Endothelial cell of umbilical vein (primary cell): ENCODE data around the gene GNMT. TPM values are rescaled to one million over a fixed set of nuclear protein-coding genes. Genes with fewer than 3 reads are reported as not detected.

Source experiments
- BruUV-seq: library from RNA; stranded (reverse); fragments of 400-500 nt; replicated peaks from 2 replicates; lab custom pipeline; 2021; lab: Mats Ljungman, UMichigan
- CTCF ChIA-PET: fragments of 300-600, 350-600 bp; sonication (Branson Sonifier 250); formaldehyde crosslinking; loops from one replicate; lab custom pipeline; 2021; ENCODE audit warnings: antibody characterized with exemption, inconsistent platforms; lab: Charles Lee
- POLR2A ChIA-PET: fragments of 300-600, 350-600 bp; sonication (Branson Sonifier 250); formaldehyde crosslinking; loops from one replicate; lab custom pipeline; 2021; ENCODE audit warnings: antibody characterized with exemption, inconsistent platforms; lab: Charles Lee
- DNase-seq: peaks from one replicate; pipeline ENCODE4 v3.0.0-alpha.2; 2011; ENCODE audit warnings: low read depth, low spot score
- FAIRE-seq: peaks from 2 replicates; lab custom pipeline; 2011; peaks lifted over from hg19 to GRCh38; lab: Jason Lieb, UNC
- H2AFZ ChIP-seq: 2 replicates; pipeline ENCODE4 v1.6.0; 2012; ENCODE audit warnings: low read depth, low read length, control low read depth, inconsistent platforms
- H3K27ac ChIP-seq: 2 replicates; pipeline ENCODE4 v1.5.1; 2011; ENCODE audit warnings: low read depth, mild to moderate bottlenecking, control low read depth, low read length, moderate library complexity; ENCODE audit not compliant: insufficient read depth
- H3K27me3 ChIP-seq, 2 experiments: 2 replicates each; pipeline versions ENCODE4 v1.6.0 to v1.6.1; 2011; ENCODE audit warnings: low read length in 2 of 2, mixed read lengths in 1 of 2; ENCODE audit not compliant: control insufficient read depth in 2 of 2, insufficient read depth in 2 of 2
- H3K36me3 ChIP-seq, 2 experiments: 2 replicates in 1 of 2; 3 replicates in 1 of 2; pipeline ENCODE4 v1.5.1; 2011; ENCODE audit warnings: low read length in 2 of 2, mild to moderate bottlenecking in 1 of 2, moderate library complexity in 1 of 2; ENCODE audit not compliant: control insufficient read depth in 2 of 2, insufficient read depth in 2 of 2; ENCODE audit errors: extremely low read depth in 1 of 2
- H3K4me1 ChIP-seq: 3 replicates; pipeline ENCODE4 v1.5.1; 2011; ENCODE audit warnings: mild to moderate bottlenecking, low read length; ENCODE audit not compliant: control insufficient read depth, insufficient read depth; ENCODE audit errors: extremely low read depth
- H3K4me2 ChIP-seq: 2 replicates; pipeline ENCODE4 v1.6.1; 2011; ENCODE audit warnings: low read length, control low read depth, mixed read lengths; ENCODE audit not compliant: insufficient read depth
- H3K4me3 ChIP-seq, 3 experiments: fragments of 200-600 bp in 1 of 3; sonication (generic), shearing (Covaris generic) in 1 of 3; replicated peaks in 1 of 3; 2 replicates each; pipeline ENCODE4 v1.5.1; 2011 to 2016; ENCODE audit warnings: control low read depth in 3 of 3, low read length in 3 of 3, mild to moderate bottlenecking in 2 of 3, inconsistent platforms in 1 of 3, low read depth in 1 of 3, moderate library complexity in 1 of 3; ENCODE audit not compliant: insufficient read depth in 1 of 3
- H3K79me2 ChIP-seq: 2 replicates; pipeline ENCODE4 v1.6.0; 2012; ENCODE audit warnings: low read length, inconsistent platforms; ENCODE audit not compliant: control insufficient read depth, insufficient read depth
- H3K9ac ChIP-seq: replicated peaks from 2 replicates; pipeline ENCODE3; 2011; ENCODE audit warnings: low read length, control low read depth; ENCODE audit not compliant: insufficient read depth; ENCODE audit errors: extremely low read depth
- H3K9me1 ChIP-seq: replicated peaks from 3 replicates; pipeline ENCODE4 v1.6.0; 2011; ENCODE audit warnings: mild to moderate bottlenecking, low read length; ENCODE audit not compliant: control insufficient read depth, insufficient read depth; ENCODE audit errors: extremely low read depth
- H3K9me3 ChIP-seq: replicated peaks from 2 replicates; pipeline ENCODE4 v1.5.1; 2012; ENCODE audit warnings: low read length, inconsistent platforms; ENCODE audit not compliant: control insufficient read depth, insufficient read depth
- H4K20me1 ChIP-seq: replicated peaks from 2 replicates; pipeline ENCODE3; 2011; ENCODE audit warnings: mild to moderate bottlenecking, low read length; ENCODE audit not compliant: control insufficient read depth, insufficient read depth; ENCODE audit errors: extremely low read depth
- EZH2 ChIP-seq: IDR thresholded peaks from 2 replicates; pipeline ENCODE4 v1.6.1; 2012; ENCODE audit warnings: borderline replicate concordance, low read depth, mild to moderate bottlenecking, moderate library complexity, low read length, inconsistent platforms; ENCODE audit not compliant: severe bottlenecking
- FOS ChIP-seq: IDR thresholded peaks from 2 replicates; pipeline ENCODE4 v1.6.1; 2011; ENCODE audit warnings: mild to moderate bottlenecking, low read length, moderate library complexity, borderline replicate concordance; ENCODE audit not compliant: insufficient read depth
- GATA2 ChIP-seq: IDR thresholded peaks from 2 replicates; pipeline ENCODE4 v1.7.0; 2011; ENCODE audit warnings: low read depth, mild to moderate bottlenecking, moderate library complexity, mixed read lengths, low read length; ENCODE audit not compliant: insufficient read length, insufficient read depth
- JUN ChIP-seq: IDR thresholded peaks from 2 replicates; pipeline ENCODE4 v1.6.1; 2011; ENCODE audit warnings: borderline replicate concordance, low read depth; ENCODE audit not compliant: insufficient read length, insufficient read depth
- MYC ChIP-seq: IDR thresholded peaks from one replicate; pipeline ENCODE4 v1.6.1; 2011; ENCODE audit warnings: mild to moderate bottlenecking, low read depth, low read length
- POLR2A ChIP-seq: IDR thresholded peaks from 2 replicates; pipeline ENCODE4 v1.6.1; 2012; ENCODE audit warnings: low read depth, mild to moderate bottlenecking, control low read depth, low read length
- POLR2AphosphoS5 ChIP-seq: IDR thresholded peaks from 2 replicates; pipeline ENCODE4 v1.6.1; 2012; ENCODE audit warnings: low read depth, mild to moderate bottlenecking, control low read depth, low read length, moderate library complexity; ENCODE audit not compliant: insufficient read depth
- dilution Hi-C: fragments of 300-500 bp; cut with MboI; formaldehyde crosslinking; loops from one replicate; pipeline ENCODE4 v1.15.0; 2019; ENCODE audit warnings: low sequenced_read_pairs; ENCODE audit not compliant: extremely low pct_ligation_motif_present
- intact Hi-C: fragments of 100-400 bp; cut with micrococcal nuclease; formaldehyde crosslinking; loops from one replicate; pipeline ENCODE4 v1.10.0; 2022
- polyA plus RNA-seq, 4 experiments: library from polyadenylated mRNA; depleted of rRNA in 3 of 4; stranded (reverse) in 3 of 4; unstranded in 1 of 4; fragments of >200 nt; gene quantifications; 2 replicates each; pipeline versions ENCODE4 v1.2.1 to v1.2.3, GENCODE V29; 2011 to 2012; ENCODE audit warnings: missing spikeins in 1 of 4
- total RNA-seq: library from RNA; stranded (reverse); gene quantifications from 2 replicates; pipeline ENCODE4 v1.2.3, GENCODE V29; 2021
- TF ChIP-seq, protein P1 (sequence below), 2 donors: IDR thresholded peaks; 1 replicate in 1 of 2; 2 replicates in 1 of 2; pipeline ENCODE4 v1.5.1; 2011; ENCODE audit warnings: low read length in 2 of 2, mild to moderate bottlenecking in 2 of 2, moderate library complexity in 2 of 2, control low read depth in 1 of 2, inconsistent platforms in 1 of 2, low read depth in 1 of 2; ENCODE audit not compliant: insufficient read depth in 1 of 2; ENCODE audit errors: extremely low read depth in 1 of 2
- TF ChIP-seq, protein P2 (sequence below): IDR thresholded peaks from 2 replicates; pipeline ENCODE4 v1.6.1; 2011; ENCODE audit not compliant: insufficient read depth, insufficient read length

The GNMT gene
- total and polyA plus RNA-seq, 2 donors (not counting 3 experiments of a cell fraction or from before 2014, with no cell fraction given): 0.41 to 1.2 TPM

DNA sequence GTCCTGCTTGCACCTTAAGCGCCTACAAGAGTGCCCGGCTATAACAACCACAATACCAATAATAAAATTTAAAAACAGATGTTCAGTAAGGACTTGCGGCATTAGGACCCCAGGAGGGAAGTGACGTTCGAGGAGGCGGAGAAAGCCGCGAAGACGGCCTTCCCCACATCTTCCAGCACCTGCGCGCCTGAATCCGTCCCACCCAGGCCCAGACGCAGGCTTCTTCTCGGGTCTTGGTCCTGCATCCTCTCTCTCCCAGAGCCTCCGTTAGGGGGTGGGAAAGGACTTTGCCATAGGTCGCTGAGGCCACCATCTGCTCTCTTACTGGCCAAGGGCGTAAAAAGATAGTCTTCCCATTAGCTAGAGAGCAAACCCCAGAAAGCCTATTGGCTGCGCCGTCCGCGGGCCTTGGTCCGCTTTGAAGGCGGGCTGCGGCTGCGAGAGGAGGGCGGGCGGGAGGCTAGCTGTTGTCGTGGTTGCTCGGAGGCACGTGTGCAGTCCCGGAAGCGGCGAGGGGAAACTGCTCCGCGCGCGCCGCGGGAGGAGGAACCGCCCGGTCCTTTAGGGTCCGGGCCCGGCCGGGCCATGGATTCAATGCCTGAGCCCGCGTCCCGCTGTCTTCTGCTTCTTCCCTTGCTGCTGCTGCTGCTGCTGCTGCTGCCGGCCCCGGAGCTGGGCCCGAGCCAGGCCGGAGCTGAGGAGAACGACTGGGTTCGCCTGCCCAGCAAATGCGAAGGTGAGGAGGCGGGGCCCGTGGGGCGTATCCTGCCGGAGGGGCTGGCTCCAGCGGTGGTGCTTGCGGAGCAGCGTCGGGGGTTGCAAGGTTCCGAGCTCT lies 31.4 kb upstream of the GNMT start, which contains the start of gene CNPY3:
Gene CNPY3, plus strand, starts transcription at position 495 of the 835 bp plus-strand sequence. Its CDS starts 91 bp downstream, at position 586.
- Histone ChIP-seq H3K9me1 (no peaks in the 10 kb centered on the region), H3K4me3 (peak within 1 kb of the TSS; percentile 54 to 94 (median 85)), H3K4me2 (peak within 1 kb of the TSS; percentile 99), H4K20me1 (no peaks in the 10 kb centered on the region), H3K27me3 (peaks cover 0 to 3% of the 10 kb centered on the region in 2 experiments), H3K4me1 (peaks cover 17% of the 10 kb centered on the region), H2AFZ (peak within 1 kb of the TSS; percentile 91), H3K79me2 (peaks cover 33% of the 10 kb centered on the region), H3K9me3 (no peaks in the 10 kb centered on the region), H3K9ac (peak within 1 kb of the TSS; percentile 87), H3K27ac (peak within 1 kb of the TSS; percentile 95), H3K36me3 (no peaks in the 10 kb centered on the region)
- dilution Hi-C loops (no loop called here), intact Hi-C loops (loop anchor here (1.0 to 2.0 kb wide), 5 partner anchors 32 to 242 kb away; partner anchors contain the start of genes GNMT, KLC4, KLHDC3 and MRPL2)
- peak; percentile 94 for FAIRE-seq
- BruUV-seq: TSS peak; percentile 31
- DNase-seq: peak; percentile 98
- ChIA-PET CTCF (interaction anchor here (0.6 to 2.1 kb wide), 15 partner anchors 10 to 268 kb away, joined by 3 to 12 read pairs (median 4); partner anchors contain the start of genes KLHDC3 and PEX6), POLR2A (interaction anchor here (0.6 to 1.2 kb wide), 3 partner anchors 36 to 423 kb away, joined by 4 read pairs; partner anchors contain the start of genes KLHDC3 and MEA1)
- peak; percentile 91 for TF ChIP-seq MYC
- peak; percentile 43 for TF ChIP-seq POLR2AphosphoS5
- TF ChIP-seq, protein P1, sequence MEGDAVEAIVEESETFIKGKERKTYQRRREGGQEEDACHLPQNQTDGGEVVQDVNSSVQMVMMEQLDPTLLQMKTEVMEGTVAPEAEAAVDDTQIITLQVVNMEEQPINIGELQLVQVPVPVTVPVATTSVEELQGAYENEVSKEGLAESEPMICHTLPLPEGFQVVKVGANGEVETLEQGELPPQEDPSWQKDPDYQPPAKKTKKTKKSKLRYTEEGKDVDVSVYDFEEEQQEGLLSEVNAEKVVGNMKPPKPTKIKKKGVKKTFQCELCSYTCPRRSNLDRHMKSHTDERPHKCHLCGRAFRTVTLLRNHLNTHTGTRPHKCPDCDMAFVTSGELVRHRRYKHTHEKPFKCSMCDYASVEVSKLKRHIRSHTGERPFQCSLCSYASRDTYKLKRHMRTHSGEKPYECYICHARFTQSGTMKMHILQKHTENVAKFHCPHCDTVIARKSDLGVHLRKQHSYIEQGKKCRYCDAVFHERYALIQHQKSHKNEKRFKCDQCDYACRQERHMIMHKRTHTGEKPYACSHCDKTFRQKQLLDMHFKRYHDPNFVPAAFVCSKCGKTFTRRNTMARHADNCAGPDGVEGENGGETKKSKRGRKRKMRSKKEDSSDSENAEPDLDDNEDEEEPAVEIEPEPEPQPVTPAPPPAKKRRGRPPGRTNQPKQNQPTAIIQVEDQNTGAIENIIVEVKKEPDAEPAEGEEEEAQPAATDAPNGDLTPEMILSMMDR (IDR thresholded peaks at IDR 0.05; ENCODE audit: extremely low read depth in 1 of 2, insufficient read depth in 1 of 2, low read depth in 1 of 2, low read length in 2 of 2): peak in 1 of 2 donors; percentile 7
- TF ChIP-seq EZH2: peak; percentile 65
- TF ChIP-seq FOS: no peak
- TF ChIP-seq JUN: no peak
- TF ChIP-seq GATA2: no peak
- TF ChIP-seq, protein P2, sequence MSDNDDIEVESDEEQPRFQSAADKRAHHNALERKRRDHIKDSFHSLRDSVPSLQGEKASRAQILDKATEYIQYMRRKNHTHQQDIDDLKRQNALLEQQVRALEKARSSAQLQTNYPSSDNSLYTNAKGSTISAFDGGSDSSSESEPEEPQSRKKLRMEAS: peak; percentile 90
- TF ChIP-seq POLR2A: no peak
